Prostate gland (tissue), 2 donors: Measurements from ENCODE around the gene HDAC8. TPM values are rescaled to one million over a fixed set of nuclear protein-coding genes. Genes with fewer than 3 reads are reported as not detected.

Source experiments
- DNase-seq: peaks from one replicate; pipeline ENCODE4 v3.0.0-alpha.2; 2019; ENCODE audit warnings: low spot score
- H3K27ac ChIP-seq, 2 donors: fragments of 200-600 bp; sonication (generic); 2 replicates each; pipeline ENCODE4 v1.5.1; 2017 to 2019
- H3K27me3 ChIP-seq: fragments of 200-600 bp; sonication (generic); replicated peaks from 2 replicates; pipeline ENCODE4 v1.5.1; 2019; ENCODE audit not compliant: insufficient read depth
- H3K36me3 ChIP-seq, 2 donors: fragments of 200-600 bp; sonication (generic); 1 replicate in 1 of 2; 2 replicates in 1 of 2; pipeline versions ENCODE4 v1.5.1 to v1.8.1; 2017 to 2019
- H3K4me1 ChIP-seq: fragments of 200-600 bp; sonication (generic); replicated peaks from 2 replicates; pipeline ENCODE4 v1.5.1; 2019
- H3K4me3 ChIP-seq, 2 donors: fragments of 200-600 bp; sonication (generic); 2 replicates each; pipeline ENCODE4 v1.5.1; 2017 to 2019
- H3K9me3 ChIP-seq: fragments of 200-600 bp; sonication (generic); 2 replicates; pipeline ENCODE4 v1.5.1; 2017
- CTCF ChIP-seq, 4 experiments: fragments of 200-600 bp in 2 of 4; fragments of 450-650 bp in 2 of 4; sonication (generic) in 2 of 4; IDR thresholded peaks; 1 replicate in 3 of 4; 2 replicates in 1 of 4; pipeline ENCODE4 v1.5.1; 2016 to 2019; ENCODE audit warnings: antibody characterized with exemption in 4 of 4, mild to moderate bottlenecking in 2 of 4, moderate library complexity in 2 of 4
- POLR2A ChIP-seq: fragments of 450-650 bp; IDR thresholded peaks from one replicate; pipeline ENCODE4 v1.6.1; 2016; ENCODE audit warnings: antibody characterized with exemption, mild to moderate bottlenecking
- POLR2AphosphoS5 ChIP-seq: sonication (generic); formaldehyde crosslinking; IDR thresholded peaks from one replicate; pipeline ENCODE4 v1.6.1; 2017; ENCODE audit warnings: antibody characterized with exemption
- WGBS: methylation state at CpG from one replicate; pipeline ENCODE4 v1.1.5; 2018; 5-methylcytosine and 5-hydroxymethylcytosine counted together
- intact Hi-C: fragments of 100-400 bp; cut with DNase I; formaldehyde crosslinking; loops from one replicate; pipeline ENCODE4 v1.14.2; 2022
- total RNA-seq, 2 donors: library from RNA; depleted of rRNA; stranded (reverse); fragments of >200 nt; gene quantifications; one replicate each; pipeline ENCODE4 v1.1.0, GENCODE V29; 2016

Gene HDAC8
- total RNA-seq, 2 donors from 2014 or later: 25.3 to 32.3 TPM

- TF ChIP-seq CTCF (IDR thresholded peaks at IDR 0.05) (no peak), POLR2A (no peak), POLR2AphosphoS5 (no peak)
- no peak for DNase-seq
- no peak overlapping the region for H3K27ac ChIP-seq
- no peaks in the 10 kb centered on the region for H3K36me3 ChIP-seq
- intact Hi-C loops: no loop called here
- no peaks in the 10 kb centered on the region for H3K9me3 ChIP-seq
- H3K4me1 ChIP-seq: no peaks in the 10 kb centered on the region
- H3K4me3 ChIP-seq: no peak overlapping the region
- H3K27me3 ChIP-seq: no peaks in the 10 kb centered on the region
- WGBS: 69% methylated on average over 8 of the region's 8 CpGs
Measured at GRCh38 chrX:72478351-72478750, 94.3 kb downstream of the HDAC8 start.

GRCh38 chrX:72477781-72478181, 94.9 kb downstream of the HDAC8 start:
- Histone ChIP-seq H3K27me3 (no peaks in the 10 kb centered on the region), H3K9me3 (no peaks in the 10 kb centered on the region), H3K27ac (no peak overlapping the region), H3K4me3 (no peak overlapping the region), H3K4me1 (no peaks in the 10 kb centered on the region), H3K36me3 (no peaks in the 10 kb centered on the region)
- TF ChIP-seq POLR2A: no peak
- no peak for DNase-seq
- intact Hi-C loops: no loop called here
- 70% methylated on average over 4 of the region's 4 CpGs for WGBS

- Histone ChIP-seq H3K4me3 (no peak overlapping the region), H3K27me3 (no peaks in the 10 kb centered on the region), H3K9me3 (no peaks in the 10 kb centered on the region), H3K36me3 (no peaks in the 10 kb centered on the region), H3K27ac (no peak overlapping the region), H3K4me1 (no peaks in the 10 kb centered on the region)
- intact Hi-C loops: no loop called here
- TF ChIP-seq POLR2A: no peak
- TF ChIP-seq POLR2AphosphoS5: no peak
- no peak for TF ChIP-seq CTCF (IDR thresholded peaks at IDR 0.05)
- 76% methylated on average over 2 of the region's 2 CpGs for WGBS
- no peak for DNase-seq
Measured at GRCh38 chrX:72477376-72477775, 95.3 kb downstream of the HDAC8 start.

GRCh38 chrX:72475952-72476668, 96.5 kb downstream of the HDAC8 start:
- no peak for TF ChIP-seq POLR2A
- no peak for TF ChIP-seq POLR2AphosphoS5
- no peak for TF ChIP-seq CTCF (IDR thresholded peaks at IDR 0.05)
- Histone ChIP-seq H3K4me1 (no peaks in the 10 kb centered on the region), H3K4me3 (no peak overlapping the region), H3K9me3 (no peaks in the 10 kb centered on the region), H3K27ac (no peak overlapping the region), H3K27me3 (no peaks in the 10 kb centered on the region), H3K36me3 (no peaks in the 10 kb centered on the region)
- DNase-seq: no peak
- WGBS: 97% methylated on average over 6 of the region's 6 CpGs
- intact Hi-C loops: no loop called here

- no peak overlapping the region for H3K27ac ChIP-seq
- H3K4me1 ChIP-seq: no peaks in the 10 kb centered on the region
- intact Hi-C loops: no loop called here
- TF ChIP-seq POLR2A (no peak), POLR2AphosphoS5 (no peak), CTCF (IDR thresholded peaks at IDR 0.05) (no peak)
- no peak overlapping the region for H3K4me3 ChIP-seq
- DNase-seq: no peak
- H3K27me3 ChIP-seq: no peaks in the 10 kb centered on the region
- H3K9me3 ChIP-seq: no peaks in the 10 kb centered on the region
- 93% methylated on average over 1 of the region's 1 CpG for WGBS
- H3K36me3 ChIP-seq: no peaks in the 10 kb centered on the region
Measured at GRCh38 chrX:72475338-72475737, 97.3 kb downstream of the HDAC8 start.
